HEK293 (cell line): Measurements from ENCODE around the gene WDR70.

ENCODE experiments used
- CTCF ChIA-PET: fragments of 350-600 bp; formaldehyde crosslinking; extraction: SDS; loops from one replicate; lab custom pipeline; 2021; ENCODE audit warnings: antibody characterized with exemption; lab: Yijun Ruan, JAX
- POLR2A ChIA-PET: fragments of 300-600 bp; formaldehyde crosslinking; extraction: SDS; loops from one replicate; lab custom pipeline; 2020; ENCODE audit warnings: antibody characterized with exemption, inconsistent platforms; lab: Yijun Ruan, JAX
- H3K27ac ChIP-seq: fragments of 200-500 bp; sonication (Bioruptor generic); 2 replicates; pipeline ENCODE4 v1.5.1; 2014; ENCODE audit warnings: low read depth, low read length, control low read depth, inconsistent platforms; ENCODE audit errors: extremely low read depth
- H3K36me3 ChIP-seq, 2 experiments: fragments of 200-500 bp in 1 of 2; sonication (Bioruptor generic) in 1 of 2; 1 replicate in 1 of 2; 2 replicates in 1 of 2; pipeline ENCODE4 v1.5.1; 2014 to 2017; ENCODE audit warnings: inconsistent platforms in 2 of 2, low read length in 2 of 2; ENCODE audit not compliant: control insufficient read depth in 2 of 2, insufficient read depth in 1 of 2
- H3K4me1 ChIP-seq: fragments of 200-500 bp; sonication (Bioruptor generic); 2 replicates; pipeline ENCODE4 v1.5.1; 2014; ENCODE audit warnings: mild to moderate bottlenecking, low read length, inconsistent platforms; ENCODE audit not compliant: control insufficient read depth, insufficient read depth
- H3K4me3 ChIP-seq: 2 replicates; pipeline ENCODE4 v1.5.1; 2011; ENCODE audit warnings: low read depth, mild to moderate bottlenecking, control low read depth, low read length, moderate library complexity
- H3K9me3 ChIP-seq: fragments of 200-500 bp; sonication (Bioruptor generic); 2 replicates; pipeline ENCODE4 v1.5.1; 2014; ENCODE audit warnings: low read depth, low read length, inconsistent platforms; ENCODE audit not compliant: control insufficient read depth, insufficient read depth
- SP3 ChIP-seq: fragments of 450-650 bp; formaldehyde crosslinking; IDR thresholded peaks from 2 replicates; pipeline ENCODE4 v1.5.1; 2016; ENCODE audit warnings: missing biosample characterization, missing genetic modification characterization
- ZBTB11 ChIP-seq: fragments of 450-650 bp; formaldehyde crosslinking; conservative IDR thresholded peaks from 2 replicates; pipeline ENCODE4 v1.5.1; 2016; ENCODE audit warnings: low read depth, missing biosample characterization, missing genetic modification characterization
- ZBTB20 ChIP-seq: fragments of 450-650 bp; formaldehyde crosslinking; IDR thresholded peaks from 2 replicates; pipeline ENCODE4 v1.5.1; 2016; ENCODE audit warnings: missing biosample characterization, missing genetic modification characterization
- ZEB2 ChIP-seq: fragments of 450-650 bp; formaldehyde crosslinking; IDR thresholded peaks from 2 replicates; pipeline ENCODE4 v1.5.1; 2016; ENCODE audit warnings: missing biosample characterization, missing genetic modification characterization
- ZNF18 ChIP-seq: fragments of 450-650 bp; formaldehyde crosslinking; IDR thresholded peaks from 2 replicates; pipeline ENCODE4 v1.5.1; 2016; ENCODE audit warnings: missing biosample characterization, missing genetic modification characterization
- ZNF23 ChIP-seq: fragments of 450-650 bp; formaldehyde crosslinking; IDR thresholded peaks from 2 replicates; pipeline ENCODE4 v1.5.1; 2016; ENCODE audit warnings: missing biosample characterization, missing genetic modification characterization, borderline replicate concordance
- ZNF302 ChIP-seq: fragments of 450-650 bp; formaldehyde crosslinking; IDR thresholded peaks from 2 replicates; pipeline ENCODE4 v1.5.1; 2016; ENCODE audit warnings: missing biosample characterization, missing genetic modification characterization, low read depth
- ZNF341 ChIP-seq: fragments of 450-650 bp; formaldehyde crosslinking; IDR thresholded peaks from 2 replicates; pipeline ENCODE4; 2016; ENCODE audit warnings: low read depth, missing biosample characterization, missing genetic modification characterization
- ZNF366 ChIP-seq: fragments of 450-650 bp; formaldehyde crosslinking; conservative IDR thresholded peaks from 2 replicates; pipeline ENCODE4 v1.5.1; 2016; ENCODE audit warnings: missing biosample characterization, missing genetic modification characterization
- ZNF600 ChIP-seq: fragments of 450-650 bp; formaldehyde crosslinking; IDR thresholded peaks from 2 replicates; pipeline ENCODE4 v1.5.1; 2016; ENCODE audit warnings: missing biosample characterization, missing genetic modification characterization
- ZNF629 ChIP-seq: fragments of 450-650 bp; formaldehyde crosslinking; IDR thresholded peaks from 2 replicates; pipeline ENCODE4 v1.5.1; 2017; ENCODE audit warnings: missing biosample characterization, missing genetic modification characterization
- ZNF76 ChIP-seq: fragments of 450-650 bp; formaldehyde crosslinking; IDR thresholded peaks from 2 replicates; pipeline ENCODE4; 2016; ENCODE audit warnings: low read depth, missing biosample characterization, missing genetic modification characterization, borderline replicate concordance
- TF ChIP-seq, protein P1 (sequence below): fragments of 450-650 bp; formaldehyde crosslinking; IDR thresholded peaks from 2 replicates; pipeline ENCODE4 v1.5.1; 2017; ENCODE audit warnings: missing biosample characterization, mild to moderate bottlenecking, missing genetic modification characterization, moderate library complexity
- TF ChIP-seq, protein P2 (sequence below): IDR thresholded peaks from 2 replicates; pipeline ENCODE4 v1.6.1; 2011; ENCODE audit warnings: mild to moderate bottlenecking, low read depth, low read length, borderline replicate concordance

The WDR70 gene

DNA sequence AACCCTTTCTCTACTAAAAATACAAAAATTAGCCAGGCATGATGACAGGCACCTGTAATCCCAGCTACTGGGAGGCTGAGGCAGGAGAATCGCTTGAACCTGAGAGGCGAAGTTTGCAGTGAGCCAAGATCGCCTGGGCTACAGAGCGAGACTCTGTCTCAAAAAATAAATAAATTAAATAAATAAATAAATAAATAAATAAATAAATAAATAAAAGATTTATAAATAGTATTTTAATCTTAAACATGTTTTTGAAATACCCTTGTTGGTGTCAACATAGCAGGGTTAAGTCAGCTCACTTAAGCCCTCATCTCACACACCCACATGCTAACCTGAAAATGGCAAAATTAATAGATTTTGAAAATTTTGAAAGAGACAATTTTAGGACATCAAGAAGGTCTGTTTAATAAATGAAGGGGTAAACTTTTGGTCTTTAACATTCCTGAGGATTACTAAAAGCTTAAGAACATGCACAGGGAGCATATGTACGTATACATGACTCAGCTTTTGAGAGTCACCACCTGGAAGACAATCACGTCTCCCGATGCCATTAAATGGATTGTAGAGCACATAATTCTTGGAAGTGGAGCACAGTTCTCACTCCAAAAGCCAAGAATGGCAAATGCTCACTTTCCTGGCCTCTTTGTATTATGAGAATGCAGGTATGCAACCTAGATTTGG lies 258.2 kb downstream of the WDR70 start (continued):
- TF ChIP-seq ZNF366 (tag by site-specific recombination) (no peak), ZBTB11 (peak; percentile 66), ZNF341 (tag by site-specific recombination) (no peak), ZBTB20 (tag by site-specific recombination) (no peak), ZNF629 (tag by site-specific recombination) (peak; percentile 35; the same call in 1 of the 2 replicates)

DNA sequence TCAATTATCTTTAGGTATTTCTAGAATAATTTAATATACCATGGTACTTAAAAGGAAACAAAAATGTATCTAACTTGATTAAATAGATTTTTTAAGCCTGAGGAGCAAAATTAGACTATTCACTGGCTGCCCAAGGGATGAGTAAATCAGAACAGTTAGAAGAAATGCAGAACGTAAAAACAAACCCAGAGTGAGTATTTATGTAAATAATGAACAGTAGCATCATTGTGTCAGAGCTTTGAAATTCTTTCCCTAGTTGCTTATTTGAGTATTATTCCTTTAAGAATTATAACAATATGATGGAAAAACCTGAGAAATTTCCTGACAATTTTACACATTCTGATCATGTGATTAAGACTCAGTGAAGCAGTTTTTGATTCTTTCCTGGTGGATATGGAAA lies 259.8 kb downstream of the WDR70 start:
- no peak overlapping the region for H3K27ac ChIP-seq
- H3K9me3 ChIP-seq: no peaks in the 10 kb centered on the region
- CTCF ChIA-PET: no interaction called here
- no peak overlapping the region for H3K4me3 ChIP-seq
- no peaks in the 10 kb centered on the region for H3K4me1 ChIP-seq
- no peaks in the 10 kb centered on the region for H3K36me3 ChIP-seq
- POLR2A ChIA-PET: no interaction called here
- TF ChIP-seq, protein P1, sequence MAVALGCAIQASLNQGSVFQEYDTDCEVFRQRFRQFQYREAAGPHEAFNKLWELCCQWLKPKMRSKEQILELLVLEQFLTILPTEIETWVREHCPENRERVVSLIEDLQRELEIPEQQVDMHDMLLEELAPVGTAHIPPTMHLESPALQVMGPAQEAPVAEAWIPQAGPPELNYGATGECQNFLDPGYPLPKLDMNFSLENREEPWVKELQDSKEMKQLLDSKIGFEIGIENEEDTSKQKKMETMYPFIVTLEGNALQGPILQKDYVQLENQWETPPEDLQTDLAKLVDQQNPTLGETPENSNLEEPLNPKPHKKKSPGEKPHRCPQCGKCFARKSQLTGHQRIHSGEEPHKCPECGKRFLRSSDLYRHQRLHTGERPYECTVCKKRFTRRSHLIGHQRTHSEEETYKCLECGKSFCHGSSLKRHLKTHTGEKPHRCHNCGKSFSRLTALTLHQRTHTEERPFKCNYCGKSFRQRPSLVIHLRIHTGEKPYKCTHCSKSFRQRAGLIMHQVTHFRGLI (tag by site-specific recombination): no peak
- TF ChIP-seq ZNF23 (tag by site-specific recombination) (no peak), ZEB2 (tag by site-specific recombination) (no peak), ZNF600 (no peak), ZNF302 (no peak), ZNF18 (tag by site-specific recombination) (no peak)
- TF ChIP-seq, protein P2, sequence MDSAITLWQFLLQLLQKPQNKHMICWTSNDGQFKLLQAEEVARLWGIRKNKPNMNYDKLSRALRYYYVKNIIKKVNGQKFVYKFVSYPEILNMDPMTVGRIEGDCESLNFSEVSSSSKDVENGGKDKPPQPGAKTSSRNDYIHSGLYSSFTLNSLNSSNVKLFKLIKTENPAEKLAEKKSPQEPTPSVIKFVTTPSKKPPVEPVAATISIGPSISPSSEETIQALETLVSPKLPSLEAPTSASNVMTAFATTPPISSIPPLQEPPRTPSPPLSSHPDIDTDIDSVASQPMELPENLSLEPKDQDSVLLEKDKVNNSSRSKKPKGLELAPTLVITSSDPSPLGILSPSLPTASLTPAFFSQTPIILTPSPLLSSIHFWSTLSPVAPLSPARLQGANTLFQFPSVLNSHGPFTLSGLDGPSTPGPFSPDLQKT: no peak

DNA sequence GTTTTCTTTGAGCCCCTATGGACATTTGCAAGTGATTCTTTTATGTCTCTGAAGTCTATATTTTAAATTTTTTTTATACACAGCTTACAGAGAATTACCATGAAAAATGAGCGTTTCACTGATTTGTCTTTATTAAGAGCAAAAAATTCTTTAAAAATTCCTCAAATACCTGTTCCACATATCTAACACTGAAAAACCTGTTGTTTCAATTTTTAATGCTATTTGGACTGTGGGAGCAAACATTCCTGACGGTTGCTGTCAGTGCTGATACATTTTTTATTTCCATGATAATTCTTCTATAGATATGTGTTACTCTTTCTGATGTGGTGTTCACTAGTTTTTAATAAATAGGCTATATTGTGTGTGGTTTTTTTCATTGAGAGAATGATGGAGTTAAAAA lies 261.0 kb downstream of the WDR70 start:
- POLR2A ChIA-PET: no interaction called here
- CTCF ChIA-PET: interaction anchor here (1.0 kb wide), 1 partner anchor 83 kb away, joined by 3 read pairs; no protein-coding TSS in a partner anchor
- TF ChIP-seq ZNF76: no peak
- no peak for TF ChIP-seq SP3 (tag by site-specific recombination)
- TF ChIP-seq, all 188 proteins: peak for 0
- Histone ChIP-seq H3K36me3 (no peaks in the 10 kb centered on the region), H3K4me3 (no peak overlapping the region), H3K9me3 (no peaks in the 10 kb centered on the region), H3K4me1 (no peaks in the 10 kb centered on the region), H3K27ac (no peak overlapping the region)
